HCT116 (cell line): ENCODE measurements around the gene UBA6.

ENCODE experiments used
- CTCF ChIP-seq, 3 experiments: fragments of 200-600 bp in 1 of 3; sonication (generic) in 1 of 3; IDR thresholded peaks in 2 of 3; conservative IDR thresholded peaks in 1 of 3; 2 replicates each; pipeline ENCODE4 v1.5.1; 2012 to 2017; ENCODE audit warnings: low read depth in 2 of 3, low read length in 2 of 3, antibody characterized with exemption in 1 of 3, borderline replicate concordance in 1 of 3, control low read depth in 1 of 3, mild to moderate bottlenecking in 1 of 3, mixed read lengths in 1 of 3, mixed run types in 1 of 3, moderate library complexity in 1 of 3; ENCODE audit not compliant: insufficient read depth in 1 of 3
- MAX ChIP-seq: IDR thresholded peaks from 2 replicates; pipeline ENCODE4 v1.6.1; 2012
- RAD21 ChIP-seq: IDR thresholded peaks from 2 replicates; pipeline ENCODE4 v1.6.1; 2012; ENCODE audit warnings: low read depth, mild to moderate bottlenecking
- SIN3A ChIP-seq: IDR thresholded peaks from 2 replicates; pipeline ENCODE4 v1.6.1; 2012; ENCODE audit warnings: low read depth

- TF ChIP-seq CTCF (IDR thresholded peaks at IDR 0.05 in 2 of 3, conservative IDR thresholded peaks at IDR 0.05 in 1 of 3; ENCODE audit: borderline replicate concordance in 1 of 3, insufficient read depth in 1 of 3, low read depth in 2 of 3, low read length in 2 of 3) (no peak), RAD21 (no peak), SIN3A (no peak), MAX (no peak)
These were observed 132.1 kb downstream of the UBA6 start for GRCh38 chr4:67568820-67569219.
